ENCODE data around the gene MEDAG. TPM values are rescaled to one million over a fixed set of nuclear protein-coding genes. Genes with fewer than 3 reads are reported as not detected.

Gene MEDAG
- 10 to 100 TPM in 1 of 4 donors, 1 to 10 TPM in 1, under 1 TPM in 2; 0.34 to 21.4 (median 1.6) TPM for polyA plus RNA-seq
- long read RNA-seq, donor 1: 0 reads
- long read RNA-seq, donor 2: 0 reads
- long read RNA-seq, donor 3, partial matches to known transcripts: 6 of 8 reads
- long read RNA-seq, donor 3, other reads (novel, unspliced or antisense): 0 of 8 reads
- long read RNA-seq, donor 4: 0 reads
- long read RNA-seq, donor 5: 0 reads
- long read RNA-seq, donor 6, partial matches to known transcripts: 0 of 2 reads
- long read RNA-seq, donor 6, other reads (novel, unspliced or antisense): 0 of 2 reads
- long read RNA-seq, donor 7: 0 reads
- long read RNA-seq, donor 8: 0 reads
- long read RNA-seq, donor 9: 0 reads
- long read RNA-seq, donor 10, partial matches to known transcripts: 0 of 1 reads
- long read RNA-seq, donor 10, other reads (novel, unspliced or antisense): 0 of 1 reads

DNA sequence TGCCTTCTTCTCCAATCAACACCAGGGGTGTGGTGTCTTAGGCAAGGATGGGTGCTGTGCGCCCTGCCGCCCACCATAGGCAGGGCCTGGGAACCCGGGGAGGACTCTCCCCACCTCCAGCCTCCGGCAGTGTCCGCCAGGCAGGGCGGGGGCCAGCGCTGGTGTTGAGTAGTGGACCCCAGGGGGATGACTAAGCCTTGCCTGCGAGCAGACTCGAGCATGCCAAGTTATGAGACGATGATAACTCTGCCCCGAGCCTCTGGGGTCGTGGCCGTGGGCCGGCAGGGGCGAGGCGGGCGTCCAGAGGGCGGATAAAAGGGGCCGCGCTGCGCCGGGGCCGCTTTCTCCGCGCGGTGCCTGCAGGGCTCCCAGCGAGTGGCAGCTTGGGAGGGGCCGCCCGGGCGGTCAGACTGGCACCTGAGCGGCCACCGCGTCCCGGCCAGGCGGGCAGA is at the start of gene MEDAG:
Gene MEDAG (plus strand): TSS at position 340 of the 452 bp plus-strand sequence. CDS start 245 bp downstream, outside the sequence.
- DNase-seq (peak in 1 of 2 donors; percentile 9), FAIRE-seq (no peak)
- Histone ChIP-seq H3K36me3 (ENCODE audit: control insufficient read depth in 3 of 3, insufficient read depth in 2 of 3, low read depth in 1 of 3, low read length in 3 of 3) (no peaks in the 10 kb centered on the region), H3K9me3 (ENCODE audit: control insufficient read depth in 2 of 2, insufficient read depth in 1 of 2, low read depth in 1 of 2, low read length in 1 of 2) (no peaks in the 10 kb centered on the region), H3K27me3 (ENCODE audit: control insufficient read depth in 3 of 3, insufficient read depth in 3 of 3, low read length in 3 of 3) (peaks cover 5 to 47% (median 22%) of the 10 kb centered on the region in 3 donors), H3K4me3 (ENCODE audit: low read depth in 1 of 3, low read length in 3 of 3) (no peak within 1 kb of the TSS), H3K4me1 (ENCODE audit: control insufficient read depth in 3 of 3, insufficient read depth in 2 of 3, low read depth in 1 of 3, low read length in 2 of 3) (peaks cover 0 to 5% (median 0%) of the 10 kb centered on the region in 3 donors), H3K27ac (ENCODE audit: low read depth in 1 of 3, low read length in 2 of 3) (peak within 1 kb of the TSS in 1 of 3 donors; percentile 52)
- 8 to 13% (median 10%) methylated on average over 23 to 35 of the region's 35 CpGs for WGBS, 3 donors

- WGBS, 3 donors: 74 to 87% (median 79%) methylated on average over 4 of the region's 4 CpGs
- Histone ChIP-seq H3K27ac (ENCODE audit: low read depth in 1 of 3, low read length in 2 of 3) (no peak overlapping the region), H3K9me3 (ENCODE audit: control insufficient read depth in 2 of 2, insufficient read depth in 1 of 2, low read depth in 1 of 2, low read length in 1 of 2) (peaks cover 0 to 7% of the 10 kb centered on the region in 2 donors), H3K4me1 (ENCODE audit: control insufficient read depth in 3 of 3, insufficient read depth in 2 of 3, low read depth in 1 of 3, low read length in 2 of 3) (peaks cover 0 to 5% (median 0%) of the 10 kb centered on the region in 3 donors), H3K27me3 (ENCODE audit: control insufficient read depth in 3 of 3, insufficient read depth in 3 of 3, low read length in 3 of 3) (no peaks in the 10 kb centered on the region), H3K36me3 (ENCODE audit: control insufficient read depth in 3 of 3, insufficient read depth in 2 of 3, low read depth in 1 of 3, low read length in 3 of 3) (no peaks in the 10 kb centered on the region), H3K4me3 (ENCODE audit: low read depth in 1 of 3, low read length in 3 of 3) (no peak overlapping the region)
- no peak for FAIRE-seq
- DNase-seq: no peak
Measured at GRCh38 chr13:30857018-30857417, 49.1 kb upstream of the MEDAG start.

DNA sequence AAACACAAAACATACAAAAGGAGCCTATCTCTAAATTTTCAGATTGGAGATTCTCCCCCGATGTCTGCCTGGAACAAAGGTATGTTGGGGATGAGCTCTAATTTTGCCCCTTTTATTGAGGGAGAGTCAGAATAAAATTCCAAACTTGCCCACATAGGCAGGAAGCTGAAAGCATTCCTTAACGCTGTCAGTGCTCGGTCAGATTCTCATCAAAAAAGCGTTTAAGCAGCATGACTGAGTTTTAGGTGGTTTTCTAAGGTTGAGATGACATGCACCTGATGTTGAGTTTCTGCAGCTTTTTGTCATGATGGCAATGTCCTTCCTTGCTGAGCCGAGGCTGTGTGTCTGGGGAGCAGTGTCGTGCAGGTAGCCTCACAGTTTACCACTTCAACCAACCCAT is 48.4 kb upstream of the MEDAG start:
- Histone ChIP-seq H3K27ac (ENCODE audit: low read depth in 1 of 3, low read length in 2 of 3) (no peak overlapping the region), H3K27me3 (ENCODE audit: control insufficient read depth in 3 of 3, insufficient read depth in 3 of 3, low read length in 3 of 3) (no peaks in the 10 kb centered on the region), H3K4me3 (ENCODE audit: low read depth in 1 of 3, low read length in 3 of 3) (no peak overlapping the region), H3K36me3 (ENCODE audit: control insufficient read depth in 3 of 3, insufficient read depth in 2 of 3, low read depth in 1 of 3, low read length in 3 of 3) (no peaks in the 10 kb centered on the region), H3K9me3 (ENCODE audit: control insufficient read depth in 2 of 2, insufficient read depth in 1 of 2, low read depth in 1 of 2, low read length in 1 of 2) (peaks cover 0 to 7% of the 10 kb centered on the region in 2 donors), H3K4me1 (ENCODE audit: control insufficient read depth in 3 of 3, insufficient read depth in 2 of 3, low read depth in 1 of 3, low read length in 2 of 3) (peaks cover 0 to 5% (median 0%) of the 10 kb centered on the region in 3 donors)
- FAIRE-seq: no peak
- 88 to 97% (median 92%) methylated on average over 6 of the region's 6 CpGs for WGBS, 3 donors
- no peak for DNase-seq

DNA sequence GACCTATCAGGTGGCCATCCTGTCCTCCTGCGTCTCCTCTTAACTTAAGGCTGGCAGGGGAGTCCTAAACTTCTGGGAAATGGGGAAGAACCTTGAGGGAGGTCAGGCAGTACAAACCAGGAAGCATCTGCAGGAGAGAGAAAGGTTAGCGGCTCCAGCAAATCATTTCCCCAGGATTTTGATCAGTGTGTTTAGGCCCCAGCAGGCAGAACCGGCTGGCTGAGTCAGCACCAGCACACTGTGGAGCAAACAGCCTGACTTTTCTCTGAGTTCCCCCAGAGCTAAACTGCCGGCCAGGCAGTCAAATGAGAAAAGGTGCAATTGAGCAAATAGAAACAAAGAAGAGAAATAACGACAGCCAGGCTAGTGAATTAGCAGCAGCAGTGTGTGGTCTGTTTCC is 46.7 kb upstream of the MEDAG start:
- 69 to 81% (median 80%) methylated on average over 5 of the region's 5 CpGs for WGBS, 3 donors
- Histone ChIP-seq H3K27ac (ENCODE audit: low read depth in 1 of 3, low read length in 2 of 3) (no peak overlapping the region), H3K27me3 (ENCODE audit: control insufficient read depth in 3 of 3, insufficient read depth in 3 of 3, low read length in 3 of 3) (no peaks in the 10 kb centered on the region), H3K36me3 (ENCODE audit: control insufficient read depth in 3 of 3, insufficient read depth in 2 of 3, low read depth in 1 of 3, low read length in 3 of 3) (no peaks in the 10 kb centered on the region), H3K9me3 (ENCODE audit: control insufficient read depth in 2 of 2, insufficient read depth in 1 of 2, low read depth in 1 of 2, low read length in 1 of 2) (peaks cover 0 to 7% of the 10 kb centered on the region in 2 donors), H3K4me3 (ENCODE audit: low read depth in 1 of 3, low read length in 3 of 3) (no peak overlapping the region), H3K4me1 (ENCODE audit: control insufficient read depth in 3 of 3, insufficient read depth in 2 of 3, low read depth in 1 of 3, low read length in 2 of 3) (peaks cover 0 to 8% (median 0%) of the 10 kb centered on the region in 3 donors)
- FAIRE-seq (no peak), DNase-seq (no peak)

GRCh38 chr13:30861163-30861562 is 44.9 kb upstream of the MEDAG start:
- Histone ChIP-seq H3K4me3 (ENCODE audit: low read depth in 1 of 3, low read length in 3 of 3) (no peak overlapping the region), H3K4me1 (ENCODE audit: control insufficient read depth in 3 of 3, insufficient read depth in 2 of 3, low read depth in 1 of 3, low read length in 2 of 3) (peaks cover 0 to 16% (median 0%) of the 10 kb centered on the region in 3 donors), H3K27me3 (ENCODE audit: control insufficient read depth in 3 of 3, insufficient read depth in 3 of 3, low read length in 3 of 3) (no peaks in the 10 kb centered on the region), H3K27ac (ENCODE audit: low read depth in 1 of 3, low read length in 2 of 3) (no peak overlapping the region), H3K9me3 (ENCODE audit: control insufficient read depth in 2 of 2, insufficient read depth in 1 of 2, low read depth in 1 of 2, low read length in 1 of 2) (peaks cover 0 to 7% of the 10 kb centered on the region in 2 donors), H3K36me3 (ENCODE audit: control insufficient read depth in 3 of 3, insufficient read depth in 2 of 3, low read depth in 1 of 3, low read length in 3 of 3) (no peaks in the 10 kb centered on the region)
- no peak for FAIRE-seq
- no peak for DNase-seq
- WGBS, 3 donors: 20 to 67% (median 41%) methylated on average over 3 of the region's 3 CpGs

DNA sequence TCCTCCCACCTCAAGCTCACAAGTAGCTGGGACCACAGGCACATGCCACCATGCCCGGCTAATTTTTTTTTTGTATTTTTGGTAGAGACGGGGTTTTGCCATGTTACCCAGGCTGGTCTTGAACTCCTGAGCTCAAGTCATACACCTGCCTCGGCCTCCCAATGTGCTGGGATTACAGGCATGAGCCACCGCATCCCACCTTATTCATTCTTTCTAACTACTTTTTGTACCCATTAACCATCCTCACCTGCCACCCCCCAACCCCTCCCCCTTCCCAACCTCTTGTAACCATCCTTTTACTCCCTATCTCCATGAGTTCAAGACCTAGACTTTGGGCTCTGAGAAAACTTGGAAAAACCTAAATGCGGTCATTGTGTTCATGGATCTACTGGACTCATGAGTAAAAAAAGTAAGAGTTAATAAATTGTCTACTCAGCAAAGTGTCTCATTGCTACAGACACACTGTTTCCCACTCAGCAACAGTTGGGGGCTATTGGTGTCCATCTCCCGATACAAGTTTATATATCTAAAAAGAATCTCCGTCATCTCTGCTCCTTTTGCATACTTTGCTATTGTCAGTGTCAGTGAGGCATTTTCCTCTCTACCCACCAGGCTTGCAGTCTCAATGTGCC is 44.1 kb upstream of the MEDAG start:
- Histone ChIP-seq H3K27ac (ENCODE audit: low read depth in 1 of 3, low read length in 2 of 3) (no peak overlapping the region), H3K9me3 (ENCODE audit: control insufficient read depth in 2 of 2, insufficient read depth in 1 of 2, low read depth in 1 of 2, low read length in 1 of 2) (peaks cover 0 to 7% of the 10 kb centered on the region in 2 donors), H3K4me1 (ENCODE audit: control insufficient read depth in 3 of 3, insufficient read depth in 2 of 3, low read depth in 1 of 3, low read length in 2 of 3) (peaks cover 0 to 16% (median 0%) of the 10 kb centered on the region in 3 donors), H3K27me3 (ENCODE audit: control insufficient read depth in 3 of 3, insufficient read depth in 3 of 3, low read length in 3 of 3) (no peaks in the 10 kb centered on the region), H3K36me3 (ENCODE audit: control insufficient read depth in 3 of 3, insufficient read depth in 2 of 3, low read depth in 1 of 3, low read length in 3 of 3) (no peaks in the 10 kb centered on the region), H3K4me3 (ENCODE audit: low read depth in 1 of 3, low read length in 3 of 3) (no peak overlapping the region)
- FAIRE-seq (no peak), DNase-seq (no peak)
- WGBS, 3 donors: 95 to 96% (median 96%) methylated on average over 7 of the region's 7 CpGs

GRCh38 chr13:30862707-30863106 is 43.4 kb upstream of the MEDAG start:
- FAIRE-seq (no peak), DNase-seq (no peak)
- H3K9me3 ChIP-seq (ENCODE audit: control insufficient read depth in 2 of 2, insufficient read depth in 1 of 2, low read depth in 1 of 2, low read length in 1 of 2): peaks cover 0 to 7% of the 10 kb centered on the region in 2 donors
- H3K27ac ChIP-seq (ENCODE audit: low read depth in 1 of 3, low read length in 2 of 3): no peak overlapping the region
- H3K27me3 ChIP-seq (ENCODE audit: control insufficient read depth in 3 of 3, insufficient read depth in 3 of 3, low read length in 3 of 3): no peaks in the 10 kb centered on the region
- H3K36me3 ChIP-seq (ENCODE audit: control insufficient read depth in 3 of 3, insufficient read depth in 2 of 3, low read depth in 1 of 3, low read length in 3 of 3): no peaks in the 10 kb centered on the region
- WGBS, 3 donors: 65 to 91% (median 80%) methylated on average over 17 of the region's 17 CpGs
- H3K4me3 ChIP-seq (ENCODE audit: low read depth in 1 of 3, low read length in 3 of 3): no peak overlapping the region
- H3K4me1 ChIP-seq (ENCODE audit: control insufficient read depth in 3 of 3, insufficient read depth in 2 of 3, low read depth in 1 of 3, low read length in 2 of 3): peaks cover 0 to 16% (median 0%) of the 10 kb centered on the region in 3 donors

GRCh38 chr13:30863231-30863630 is 42.8 kb upstream of the MEDAG start:
- peaks cover 0 to 16% (median 0%) of the 10 kb centered on the region in 3 donors for H3K4me1 ChIP-seq (ENCODE audit: control insufficient read depth in 3 of 3, insufficient read depth in 2 of 3, low read depth in 1 of 3, low read length in 2 of 3)
- H3K4me3 ChIP-seq (ENCODE audit: low read depth in 1 of 3, low read length in 3 of 3): no peak overlapping the region
- no peak overlapping the region for H3K27ac ChIP-seq (ENCODE audit: low read depth in 1 of 3, low read length in 2 of 3)
- H3K27me3 ChIP-seq (ENCODE audit: control insufficient read depth in 3 of 3, insufficient read depth in 3 of 3, low read length in 3 of 3): no peaks in the 10 kb centered on the region
- no peaks in the 10 kb centered on the region for H3K36me3 ChIP-seq (ENCODE audit: control insufficient read depth in 3 of 3, insufficient read depth in 2 of 3, low read depth in 1 of 3, low read length in 3 of 3)
- peaks cover 0 to 7% of the 10 kb centered on the region in 2 donors for H3K9me3 ChIP-seq (ENCODE audit: control insufficient read depth in 2 of 2, insufficient read depth in 1 of 2, low read depth in 1 of 2, low read length in 1 of 2)
- FAIRE-seq (no peak), DNase-seq (no peak)
- WGBS, 3 donors: 83 to 91% (median 85%) methylated on average over 8 of the region's 8 CpGs

Measured in small intestine (tissue), 16 donors.